ENCODE results near the gene NXF1.
"Not testable (repeated sequence)": the region's sequence is repeated elsewhere in the genome, so short reads cannot be mapped to it uniquely, and the experiment has no call there.

NXF1 gene

GRCh38 chr11:62805076-62805892 is at the start of gene NXF1:
Gene NXF1 (minus strand): TSS chr11:62805440. CDS start chr11:62805356, 84 bp downstream.
- DNase-seq, result peak; percentile 33

GRCh38 chr11:62854013-62854824 is 49.0 kb upstream of the NXF1 start:
- DNase-seq, result no peak

GRCh38 chr11:62853279-62853965 is 48.2 kb upstream of the NXF1 start:
- DNase-seq, result no peak

GRCh38 chr11:62852523-62853188 is 47.4 kb upstream of the NXF1 start:
- DNase-seq, result no peak

GRCh38 chr11:62851807-62852522 is 46.7 kb upstream of the NXF1 start:
- DNase-seq, result no peak

GRCh38 chr11:62850911-62851806 is 45.9 kb upstream of the NXF1 start:
- no peak for DNase-seq

- DNase-seq, result no peak
These were observed 42.6 kb upstream of the NXF1 start for GRCh38 chr11:62847767-62848314.

GRCh38 chr11:62846177-62846576 is 40.9 kb upstream of the NXF1 start:
- no peak for DNase-seq

DNA sequence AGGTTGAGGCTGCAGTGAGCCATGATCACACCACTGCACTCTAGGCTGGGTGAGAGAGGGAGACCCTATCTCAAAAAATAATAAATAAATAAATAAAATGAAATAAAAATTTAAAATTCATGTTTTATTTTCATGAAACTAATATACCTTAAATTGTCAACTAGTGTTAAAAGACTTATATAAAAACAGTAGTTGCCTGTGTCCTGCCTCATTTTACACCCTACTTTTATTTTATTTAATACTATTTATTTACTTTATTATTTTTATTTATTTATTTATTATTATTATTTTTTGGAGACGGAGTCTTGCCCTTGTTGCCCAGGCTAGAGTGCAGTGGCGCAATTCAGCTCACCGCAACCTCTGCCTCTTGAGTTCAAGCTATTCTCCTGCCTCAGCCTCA is 38.9 kb upstream of the NXF1 start:
- no peak for DNase-seq

- no peak for DNase-seq
These were observed 38.2 kb upstream of the NXF1 start for GRCh38 chr11:62843466-62843865.

- not testable (repeated sequence) for DNase-seq
These were observed 37.7 kb upstream of the NXF1 start for GRCh38 chr11:62842891-62843290.

GRCh38 chr11:62842171-62842741 is 37.0 kb upstream of the NXF1 start:
- DNase-seq, result no peak

GRCh38 chr11:62841361-62842170 is 36.3 kb upstream of the NXF1 start:
- peak; percentile 100 for DNase-seq

GRCh38 chr11:62840721-62841360 is 35.6 kb upstream of the NXF1 start:
- peak; percentile 32 for DNase-seq

DNA sequence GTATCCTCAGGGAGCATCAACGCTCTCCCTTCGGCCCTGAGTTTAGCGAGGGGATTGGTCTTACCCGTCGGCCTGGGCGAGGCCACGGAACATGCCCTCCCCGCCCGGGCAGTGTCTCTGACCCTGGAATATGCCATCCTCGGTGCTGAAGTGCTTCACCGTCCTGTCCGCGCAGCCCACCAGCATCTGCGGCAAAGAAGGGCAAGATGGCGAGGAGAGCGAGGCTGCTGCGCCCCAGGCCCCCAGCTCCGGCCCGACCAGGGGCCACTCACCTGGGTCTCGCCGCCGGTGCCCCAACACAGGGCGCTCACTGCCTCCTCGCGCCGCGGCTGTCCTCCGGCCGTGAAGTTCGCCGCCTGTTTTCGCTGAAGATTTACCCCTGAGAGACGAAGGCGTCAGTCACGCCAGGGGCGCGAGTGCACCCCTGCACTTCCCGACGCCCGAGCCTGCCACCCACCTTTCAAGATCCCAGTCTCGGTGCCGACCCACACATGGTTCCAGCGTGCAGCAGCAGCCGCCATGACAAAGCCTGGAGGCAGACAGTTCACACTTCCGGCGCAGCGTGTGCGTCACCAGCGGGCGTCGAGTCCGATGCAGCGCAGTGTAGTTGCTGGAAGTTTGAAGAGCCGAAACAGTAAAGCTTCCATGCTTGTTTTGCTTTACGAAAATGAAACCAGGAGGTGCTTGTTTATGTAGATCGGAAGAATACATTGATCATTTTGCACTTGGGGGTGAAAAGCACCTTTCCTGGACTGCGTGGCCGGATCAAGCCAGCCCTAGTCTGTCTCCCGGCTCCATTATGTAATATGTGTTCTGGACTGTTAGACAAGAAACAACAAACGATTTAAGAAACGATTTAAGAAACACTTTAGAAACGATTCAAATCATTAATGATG is 34.1 kb upstream of the NXF1 start, which contains the start of gene WDR74:
TSS of gene WDR74 (minus strand) at position 541 of the 896 bp plus-strand sequence. CDS start at position 521, 20 bp downstream.
- DNase-seq, result peak; percentile 80

DNA sequence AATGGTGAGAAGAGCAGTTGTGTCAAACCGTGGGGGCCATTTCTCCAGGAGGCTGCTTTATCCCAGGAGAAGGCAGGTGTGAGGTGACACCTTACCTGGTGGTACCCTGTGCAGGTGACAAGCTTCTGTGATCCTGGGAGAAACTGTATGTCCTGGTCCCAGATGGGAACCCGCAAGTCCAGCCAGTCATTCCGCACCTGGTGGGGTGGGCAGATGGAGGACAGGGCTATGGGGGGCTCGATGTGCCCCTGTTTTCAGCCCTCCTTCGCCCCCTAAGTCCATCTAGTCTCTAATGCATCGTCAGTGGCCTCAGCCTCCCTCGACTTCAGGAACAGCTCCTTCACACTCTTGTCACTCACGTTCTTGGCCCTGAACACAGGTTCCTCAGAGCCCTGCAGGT is 30.1 kb upstream of the NXF1 start:
- no peak for DNase-seq

DNA sequence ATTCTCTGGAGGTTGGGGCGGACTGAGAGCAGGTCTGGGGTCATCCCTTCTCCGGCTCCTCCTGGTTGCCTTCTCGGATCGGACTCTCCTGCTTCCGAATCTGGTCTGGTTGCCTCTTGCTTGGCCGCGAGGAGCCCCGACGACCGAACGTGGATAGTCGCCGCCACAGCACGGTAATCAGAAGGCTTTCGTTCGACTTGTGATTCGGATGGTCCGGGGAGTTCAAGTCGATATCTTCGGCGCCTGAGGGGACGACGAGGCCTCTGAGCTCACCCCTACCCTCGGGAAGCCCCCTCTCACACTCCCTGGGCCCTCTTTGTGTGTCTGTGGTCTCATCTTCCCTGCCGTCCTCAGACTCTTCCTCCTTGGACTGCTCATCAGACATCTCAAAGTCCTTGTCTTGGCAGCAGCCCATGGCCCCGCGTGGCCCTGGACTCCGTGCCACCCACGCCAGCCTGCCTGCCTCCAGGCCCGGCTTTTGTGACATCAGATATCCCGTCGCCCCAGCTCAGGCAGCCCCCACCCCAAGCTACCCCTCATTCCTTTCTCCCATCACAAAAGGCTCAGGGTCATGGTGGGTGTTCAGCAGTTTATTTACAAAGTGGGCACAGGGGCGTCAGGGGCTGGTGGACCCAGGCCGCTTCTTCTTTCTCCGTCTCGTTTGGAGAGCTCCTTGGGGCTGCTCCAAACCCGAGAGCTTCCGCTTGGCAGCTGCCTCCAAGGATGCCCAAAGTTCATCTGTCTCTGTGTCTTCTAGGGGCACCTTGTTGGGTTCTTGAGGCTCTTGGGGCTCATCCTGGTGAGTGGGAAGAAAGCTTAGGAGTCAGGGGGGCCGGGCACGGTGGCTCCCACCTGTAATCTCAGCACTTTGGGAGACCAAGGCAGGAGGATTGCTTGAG is 27.3 kb upstream of the NXF1 start, which contains the start of gene TEX54:
TSS of gene TEX54 (minus strand) at position 506 of the 899 bp plus-strand sequence.
- no peak for DNase-seq
